ENCODE data around the gene PPP2R5C.

- TF ChIP-seq POLR2A (IDR thresholded peaks at IDR 0.05) (no peak), CTCF (IDR thresholded peaks at IDR 0.05) (no peak), EP300 (IDR thresholded peaks at IDR 0.05) (no peak)
Observed at GRCh38 chr14:101740981-101741380, 20.5 kb upstream of the PPP2R5C start.

Data from tibial nerve (tissue), 4 donors.